Epithelial cell of umbilical artery (primary cell): Measurements from ENCODE around the gene M1AP. TPM values are rescaled to one million over a fixed set of nuclear protein-coding genes. Genes with fewer than 3 reads are reported as not detected.

Source experiments
- total RNA-seq: library from RNA; depleted of rRNA; stranded (reverse); fragments of >200 nt; gene quantifications from 2 replicates; pipeline ENCODE4 v1.2.3, GENCODE V29; 2014

M1AP gene
- total RNA-seq: not detected in 2 replicates

GRCh38 chr2:74648009-74648443 lies at the start of gene M1AP:
Gene M1AP (minus strand): TSS chr2:74648330. CDS start chr2:74640275, 8,055 bp downstream.

GRCh38 chr2:74653985-74654882 lies 6.1 kb upstream of the M1AP start, which contains the start of gene SEMA4F:
Gene SEMA4F (plus strand): TSS chr2:74654247. CDS start chr2:74654377, 130 bp downstream.

GRCh38 chr2:74553892-74554819 lies 94.0 kb downstream of the M1AP start, which contains the start of the genes DOK1 and LOXL3:
Gene DOK1 (plus strand): TSS chr2:74554720. CDS start chr2:74554755, 35 bp downstream.
Gene LOXL3 (minus strand): TSS chr2:74553942. CDS start chr2:74552634, 1,308 bp downstream.

GRCh38 chr2:74529357-74530238 lies 118.5 kb downstream of the M1AP start, which contains the start of the genes AUP1 and HTRA2:
Gene AUP1 (minus strand): TSS chr2:74529706. CDS start chr2:74529629, 77 bp downstream.
Gene HTRA2 (plus strand): TSS chr2:74529933. CDS start chr2:74530007, 74 bp downstream.

GRCh38 chr2:74525717-74526648 lies 122.1 kb downstream of the M1AP start, which contains the start of gene DQX1:
Gene DQX1 (minus strand): TSS chr2:74526231. CDS start chr2:74525729, 502 bp downstream.

GRCh38 chr2:74514368-74515270 lies 133.5 kb downstream of the M1AP start, which contains the start of gene TLX2:
Gene TLX2 (plus strand): TSS chr2:74514450. CDS start chr2:74514807, 357 bp downstream.

Other genes starting within 250 kb of the M1AP start
- 0.46 and 0.65 TPM in 2 replicates for gene C2orf81, start 226.7 kb downstream of the M1AP start, total RNA-seq
- gene WDR54, start 226.6 kb downstream of the M1AP start, total RNA-seq: 47.9 and 65.3 TPM in 2 replicates
- 7.1 and 10.3 TPM in 2 replicates for gene RTKN, start 206.4 kb downstream of the M1AP start, total RNA-seq
- gene INO80B, start 193.2 kb downstream of the M1AP start, total RNA-seq: 11.7 and 23.1 TPM in 2 replicates
- gene WBP1, start 189.9 kb downstream of the M1AP start, total RNA-seq: 30.4 and 30.5 TPM in 2 replicates
- 72.8 and 91.3 TPM in 2 replicates for gene MOGS, start 182.9 kb downstream of the M1AP start, total RNA-seq
- gene MRPL53, start 175.7 kb downstream of the M1AP start, total RNA-seq: 47.7 and 52.4 TPM in 2 replicates
- 13.6 and 22.9 TPM in 2 replicates for gene CCDC142, start 165.3 kb downstream of the M1AP start, total RNA-seq
- gene TTC31, start 165.2 kb downstream of the M1AP start, total RNA-seq: 7.1 and 16.3 TPM in 2 replicates
- 1.6 and 1.7 TPM in 2 replicates for gene LBX2, start 148.7 kb downstream of the M1AP start, total RNA-seq
- gene PCGF1, start 140.6 kb downstream of the M1AP start, total RNA-seq: 14.3 and 17.2 TPM in 2 replicates
- not detected in 2 replicates for gene TLX2, start 133.9 kb downstream of the M1AP start, total RNA-seq
- gene DQX1, start 122.1 kb downstream of the M1AP start, total RNA-seq: not detected in 2 replicates
- gene AUP1, start 118.6 kb downstream of the M1AP start, total RNA-seq: 84.8 and 116 TPM in 2 replicates
- gene HTRA2, start 118.4 kb downstream of the M1AP start, total RNA-seq: 40.7 and 63.3 TPM in 2 replicates
- gene LOXL3, start 94.4 kb downstream of the M1AP start, total RNA-seq: 2.9 and 4.4 TPM in 2 replicates
- 15.9 and 21.6 TPM in 2 replicates for gene DOK1, start 93.6 kb downstream of the M1AP start, total RNA-seq
- 4.2 and 4.7 TPM in 2 replicates for gene SEMA4F, start 5.9 kb upstream of the M1AP start, total RNA-seq
- gene HK2, start 185.8 kb upstream of the M1AP start, total RNA-seq: 15.8 and 20.8 TPM in 2 replicates